ENCODE results near the gene UGCG.

GRCh38 chr9:111943746-111944145 is 47.1 kb downstream of the UGCG start:
- TF ChIP-seq CTCF (IDR thresholded peaks at IDR 0.05) (no peak), POLR2A (IDR thresholded peaks at IDR 0.05) (no peak)

Measured in testis (tissue), 2 donors.